ENCODE measurements around the gene NDUFS4. TPM values are rescaled to one million over a fixed set of nuclear protein-coding genes. Genes with fewer than 3 reads are reported as not detected.
"Not testable (repeated sequence)": the region's sequence is repeated elsewhere in the genome, so short reads cannot be mapped to it uniquely, and the experiment has no call there.

NDUFS4 gene
- polyA plus RNA-seq, 10 donors, result 95.5 to 117 (median 110) TPM

DNA sequence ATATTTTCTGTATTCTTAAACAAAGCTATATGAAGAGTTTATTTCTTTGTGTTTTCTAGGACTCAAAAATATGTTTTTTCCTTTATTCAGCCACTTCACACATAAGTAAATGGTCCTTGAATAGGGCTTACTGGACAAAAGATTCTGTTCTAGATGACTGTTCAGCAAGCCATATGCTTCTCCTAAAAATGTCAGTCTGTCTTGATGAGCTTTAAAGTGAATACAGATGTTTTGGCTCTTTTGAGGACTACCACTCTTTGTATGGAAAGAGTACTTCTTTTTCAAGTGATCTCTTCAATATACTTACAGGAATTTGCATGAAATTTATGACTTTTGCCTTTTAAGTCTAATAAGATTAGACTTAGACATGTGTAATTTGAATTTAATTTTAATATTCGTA is 8.4 kb downstream of the NDUFS4 start:
- DNase-seq, result peak; percentile 70 to 89 (median 70)

DNA sequence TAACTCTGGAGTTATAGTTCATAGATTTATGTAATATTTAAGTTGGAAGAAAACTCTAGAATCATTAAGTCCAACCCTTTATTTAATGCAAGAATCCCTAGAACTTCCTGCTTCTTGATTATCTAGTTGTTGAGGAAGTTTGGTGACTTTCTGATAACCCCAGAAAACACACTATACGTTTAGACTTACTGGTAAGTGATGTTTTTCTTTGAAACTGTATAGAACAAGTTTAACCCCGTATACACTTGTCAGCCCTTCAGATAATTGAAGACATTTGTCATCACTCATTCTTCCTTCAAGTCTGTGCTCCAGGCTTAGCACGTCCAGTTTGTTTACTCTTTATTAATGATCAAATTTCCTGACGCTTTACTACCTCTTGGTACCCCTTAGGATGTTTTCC is 9.0 kb downstream of the NDUFS4 start:
- DNase-seq, result no peak

DNA sequence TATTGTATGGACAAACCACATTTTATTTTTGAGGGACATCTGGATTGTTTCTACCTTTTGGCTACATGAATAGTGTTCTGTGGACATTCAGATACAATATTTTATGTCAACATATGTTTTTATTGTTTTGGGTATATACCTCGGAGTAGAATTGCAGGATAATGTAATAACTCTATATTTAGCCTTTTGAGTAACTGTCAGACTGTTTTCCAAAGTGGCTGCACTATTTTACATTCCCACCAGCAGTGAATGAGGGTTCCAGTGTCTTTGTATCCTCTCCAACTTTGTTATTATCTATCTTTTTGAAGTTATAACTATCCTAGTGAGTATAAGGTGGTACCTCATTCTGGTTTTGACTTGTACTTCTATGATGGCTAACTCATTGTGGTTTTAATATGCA is 11.0 kb downstream of the NDUFS4 start:
- DNase-seq, result no peak

DNA sequence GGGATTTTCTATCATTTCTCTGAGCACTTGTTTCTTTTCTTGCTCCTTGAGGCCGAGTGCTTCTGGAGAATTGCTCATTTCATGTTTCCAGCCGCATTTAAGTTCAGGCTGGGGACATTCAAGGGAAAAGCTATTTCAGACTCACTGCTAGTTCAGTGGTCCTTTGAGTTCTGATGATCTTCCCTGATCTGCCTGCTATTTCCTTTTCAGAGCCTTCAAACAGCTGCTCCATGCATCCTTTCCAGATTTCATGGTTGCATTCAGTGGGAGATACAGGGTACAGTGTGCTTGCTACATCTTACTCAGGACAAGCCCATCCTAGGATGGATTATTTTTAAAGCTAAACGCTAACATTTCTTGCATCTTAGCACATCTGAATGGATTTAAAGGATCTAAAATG is 14.7 kb downstream of the NDUFS4 start:
- peak in 1 of 3 donors; percentile 45 for DNase-seq

DNA sequence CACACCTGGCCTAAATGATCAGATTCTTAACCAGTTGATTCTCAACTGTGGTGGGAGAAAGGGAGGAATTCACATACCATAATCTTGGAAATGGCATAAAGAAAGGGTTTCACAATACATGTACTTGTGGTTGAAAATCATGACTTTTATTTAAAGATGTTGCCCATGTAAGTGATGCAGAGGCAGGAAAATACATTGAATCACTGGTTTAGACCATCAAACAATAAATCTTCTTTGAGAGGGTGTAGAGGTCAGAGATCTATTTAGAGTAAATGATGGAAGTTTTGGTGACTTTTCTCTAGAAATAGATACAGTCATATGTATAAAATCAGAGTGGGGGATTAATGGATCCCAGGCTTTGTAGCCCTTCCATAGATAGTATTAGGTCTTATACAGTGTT is 15.4 kb downstream of the NDUFS4 start:
- no peak for DNase-seq

DNA sequence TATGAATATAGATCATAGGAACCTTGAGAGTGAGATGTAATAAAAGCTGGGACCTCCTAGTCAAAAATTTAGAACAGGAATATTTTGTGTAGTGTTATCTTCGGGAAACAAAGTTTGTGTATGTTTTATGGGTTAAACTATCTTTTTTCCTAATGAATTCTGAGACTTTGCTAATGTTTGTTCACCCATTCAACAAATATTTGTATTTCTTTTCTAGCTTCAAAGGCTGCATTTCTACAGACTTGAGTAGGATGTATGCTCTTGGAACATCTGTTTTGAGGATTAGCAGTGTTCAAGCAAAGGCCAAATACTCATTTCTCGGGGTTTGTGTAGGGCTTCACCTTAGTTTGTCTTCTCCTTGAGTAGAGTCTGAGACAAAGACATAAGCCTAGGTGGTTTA is 16.2 kb downstream of the NDUFS4 start:
- DNase-seq, result no peak

DNA sequence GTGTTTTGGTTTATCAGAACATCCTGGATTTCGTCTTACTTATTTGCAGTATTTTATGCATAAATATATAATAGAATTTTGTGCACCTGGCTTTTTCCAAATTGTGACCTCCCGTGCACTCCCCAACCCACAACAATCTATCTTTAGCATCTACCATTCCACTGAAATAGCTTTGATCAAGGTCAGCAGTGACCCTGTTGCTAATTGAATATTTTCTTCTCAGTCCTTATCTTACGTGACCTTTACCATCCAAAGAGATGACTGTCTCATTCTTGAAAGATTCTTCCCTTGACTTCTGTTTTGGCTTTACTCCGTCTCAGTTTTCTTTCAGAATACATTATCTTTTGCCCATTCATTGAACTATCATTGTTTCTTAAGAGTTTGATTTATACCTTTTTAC is 18.4 kb downstream of the NDUFS4 start:
- no peak for DNase-seq

DNA sequence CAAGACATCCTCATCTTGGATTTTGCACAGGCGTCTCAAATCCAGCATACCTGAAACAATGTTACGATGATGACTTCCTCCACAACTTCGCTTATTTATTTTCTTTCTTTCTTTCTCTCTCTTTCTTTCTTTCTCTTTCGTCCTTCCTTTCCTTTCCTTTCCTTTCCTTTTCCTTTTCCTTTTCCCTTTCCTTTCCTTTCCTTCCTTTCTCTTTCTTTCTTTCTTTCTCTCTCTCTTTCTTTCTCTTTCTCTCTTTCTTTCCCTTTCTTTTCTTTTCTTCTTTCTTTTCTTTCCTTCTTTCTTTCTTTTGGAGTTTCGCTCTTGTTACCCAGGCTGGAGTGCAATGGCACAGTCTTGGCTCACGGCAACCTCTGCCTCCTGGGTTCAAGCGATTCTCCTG is 20.1 kb downstream of the NDUFS4 start:
- no peak for DNase-seq

DNA sequence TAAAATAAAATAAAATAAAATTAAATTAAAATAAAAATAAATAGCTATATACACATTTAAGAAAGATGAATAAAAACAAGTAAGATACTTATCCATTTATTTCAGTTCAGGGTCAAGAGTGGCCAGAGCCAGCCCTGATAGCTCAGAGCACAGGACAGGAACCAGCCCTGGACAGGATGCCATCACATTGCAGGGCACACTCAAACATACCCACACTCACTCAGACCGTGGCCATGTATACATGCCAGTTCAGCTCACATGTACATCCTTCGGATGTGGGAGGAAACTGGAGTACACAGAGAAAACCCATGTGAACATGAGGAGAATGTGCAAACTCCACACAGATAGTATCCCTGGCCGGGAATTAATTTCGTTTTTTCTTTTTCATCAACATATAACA is 21.8 kb downstream of the NDUFS4 start:
- no peak for DNase-seq

DNA sequence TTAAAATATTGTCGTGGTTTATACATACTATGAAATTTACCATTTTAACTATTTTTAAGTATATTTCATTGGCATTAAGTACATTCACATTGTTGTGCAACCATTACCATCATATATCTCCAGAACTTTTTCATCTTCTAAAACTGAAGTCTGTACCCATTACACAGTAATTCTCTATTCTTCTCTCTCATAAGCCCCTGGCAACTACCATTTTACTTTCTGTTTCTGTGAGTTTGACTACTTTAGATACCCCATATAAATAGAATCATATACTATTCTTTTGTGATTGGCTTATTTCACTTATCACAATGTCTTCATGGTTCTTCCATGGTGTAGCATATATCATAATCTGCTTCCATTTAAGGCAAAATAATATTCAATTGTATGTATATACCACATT is 30.3 kb downstream of the NDUFS4 start:
- DNase-seq, result no peak

DNA sequence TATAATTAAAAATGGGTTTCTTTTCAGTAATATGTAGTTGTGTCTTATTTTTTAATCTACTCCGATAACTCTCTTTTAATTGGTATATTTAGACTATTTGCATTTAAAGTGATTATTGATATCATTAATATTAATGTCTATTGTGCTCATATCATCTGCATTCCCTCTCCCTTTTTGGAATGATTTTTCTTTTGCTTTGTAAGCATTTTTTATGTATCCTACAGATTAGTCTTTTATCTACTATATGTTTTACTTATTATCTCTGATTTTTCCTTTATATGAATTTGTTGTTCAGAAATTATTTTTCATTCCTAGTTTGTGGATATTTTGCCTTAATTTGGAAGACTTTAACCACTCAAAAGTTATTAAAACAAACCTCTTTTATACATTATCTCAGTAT is 34.0 kb downstream of the NDUFS4 start:
- DNase-seq, result no peak

DNA sequence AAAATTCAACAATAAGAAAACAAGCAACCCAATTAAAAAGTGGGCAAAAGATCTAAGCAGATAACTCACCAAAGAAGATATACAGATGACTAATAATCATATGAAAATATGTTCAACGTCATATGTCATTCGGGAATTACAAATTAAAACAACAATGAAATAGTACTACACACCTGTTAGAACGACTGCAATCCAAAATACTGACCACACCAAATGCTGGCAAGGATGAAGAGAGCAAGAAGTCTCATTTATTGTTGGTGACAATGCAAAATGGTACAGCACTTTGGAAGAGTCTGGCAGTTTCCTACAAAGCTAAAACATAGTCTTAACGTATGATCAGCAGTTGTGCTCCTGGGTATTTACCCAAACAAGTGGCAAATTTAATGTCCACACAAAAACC is 37.5 kb downstream of the NDUFS4 start:
- no peak for DNase-seq

DNA sequence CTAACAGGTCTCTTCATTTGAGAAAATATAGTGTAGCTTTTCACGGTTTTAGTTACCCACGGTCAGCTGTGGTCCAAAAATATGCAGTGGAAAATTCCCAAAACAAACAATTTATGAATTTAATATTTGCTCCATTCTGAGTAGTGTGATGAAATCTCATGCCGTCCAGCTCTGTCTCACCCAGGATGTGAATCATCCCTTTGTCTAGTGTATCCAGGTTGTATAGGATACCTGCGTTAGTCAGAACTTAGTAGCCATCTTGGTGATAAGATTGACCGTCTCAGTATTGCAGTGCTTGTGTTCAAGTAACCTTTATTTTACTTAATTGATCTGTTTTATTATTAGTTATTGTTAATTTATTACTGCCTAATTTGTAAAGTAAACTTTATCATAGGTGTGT is 41.1 kb downstream of the NDUFS4 start:
- no peak for DNase-seq

DNA sequence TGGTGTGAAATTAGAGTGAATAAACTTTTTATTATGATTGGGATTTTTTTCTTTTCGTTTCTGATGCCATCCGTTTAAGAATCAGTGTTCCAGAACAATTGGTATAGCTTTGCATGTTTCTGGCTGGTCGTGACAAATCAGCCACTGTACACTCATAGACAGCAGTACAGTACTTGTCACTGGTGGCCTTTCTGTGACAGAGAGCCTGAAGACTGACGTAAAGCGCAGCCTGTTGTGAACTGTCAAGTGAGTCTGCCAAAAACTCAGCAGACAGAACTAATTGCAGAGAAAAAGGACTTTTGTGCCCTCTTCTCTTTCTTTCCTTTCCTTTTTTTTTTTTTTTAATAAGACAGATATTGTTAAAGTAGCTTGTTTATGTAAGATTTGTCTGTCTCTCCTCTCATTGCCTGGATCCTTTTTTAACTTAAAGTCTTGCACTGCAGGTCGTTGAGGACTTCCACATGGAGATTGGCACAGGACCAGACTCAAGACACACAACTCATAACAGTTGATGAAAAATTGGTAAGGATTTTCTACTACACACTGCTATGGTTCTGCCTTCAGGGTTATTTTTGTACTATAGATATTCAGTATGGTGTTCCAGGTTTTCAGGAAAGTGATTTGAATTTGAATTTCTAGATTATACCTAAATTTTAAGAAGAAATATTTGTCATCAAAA is 42.7 kb downstream of the NDUFS4 start:
- DNase-seq, result peak; percentile 33 to 65 (median 46)

DNA sequence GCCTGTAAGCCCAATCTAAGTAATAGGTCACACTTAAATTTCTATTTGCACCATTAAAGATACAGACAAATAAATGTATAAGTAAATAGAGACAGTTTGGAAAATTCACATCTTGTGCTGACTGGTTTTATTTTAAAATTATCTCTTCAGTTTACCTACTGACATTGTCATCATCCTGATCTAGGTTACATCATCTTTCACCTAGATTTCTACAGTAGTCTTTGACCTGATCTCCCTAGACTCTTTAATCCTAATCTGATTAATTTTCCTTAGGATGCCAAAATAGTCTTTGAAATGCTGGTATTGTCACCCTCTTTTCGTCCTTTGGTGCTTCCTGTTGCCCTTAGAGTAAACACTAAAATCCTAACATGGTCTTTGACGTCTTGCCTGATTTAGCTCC is 43.9 kb downstream of the NDUFS4 start:
- DNase-seq, result no peak

DNA sequence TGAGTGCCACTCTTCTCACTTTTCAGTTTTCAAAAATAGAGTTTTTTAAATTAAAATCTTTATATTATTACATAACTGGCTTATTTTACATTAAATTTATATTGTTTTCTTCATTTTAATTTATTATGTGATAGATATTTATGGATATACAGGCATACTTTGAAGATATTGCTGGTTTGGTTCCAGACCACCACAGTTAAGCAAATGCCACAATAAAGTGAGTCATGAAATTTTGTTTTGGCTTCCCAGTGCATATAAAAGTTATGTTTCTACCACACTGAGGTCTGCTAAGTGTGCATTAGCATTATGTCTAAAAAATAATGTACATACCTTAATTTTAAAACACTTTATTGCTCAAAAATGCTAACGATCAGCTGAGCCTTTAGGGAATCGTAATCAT is 47.4 kb downstream of the NDUFS4 start:
- no peak for DNase-seq

DNA sequence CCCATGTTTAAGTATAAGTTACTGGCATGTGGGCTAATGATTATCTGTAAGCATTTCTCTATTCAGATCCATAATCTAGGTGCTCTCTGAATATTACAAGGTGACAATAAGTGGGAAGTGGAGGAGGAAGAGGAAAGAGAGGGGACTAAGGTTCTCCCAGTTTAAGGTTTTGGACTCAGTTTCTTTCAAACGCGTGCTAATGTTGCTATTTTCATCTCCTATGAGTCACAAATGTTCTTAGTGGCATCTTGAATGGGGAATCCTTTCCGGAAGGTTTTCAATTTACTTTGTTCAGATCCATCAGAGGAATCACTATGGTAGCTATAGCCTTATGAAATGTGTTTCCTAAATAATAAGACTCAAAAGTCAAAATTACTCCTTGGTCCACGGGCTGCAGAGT is 48.5 kb downstream of the NDUFS4 start:
- not testable (repeated sequence) for DNase-seq

DNA sequence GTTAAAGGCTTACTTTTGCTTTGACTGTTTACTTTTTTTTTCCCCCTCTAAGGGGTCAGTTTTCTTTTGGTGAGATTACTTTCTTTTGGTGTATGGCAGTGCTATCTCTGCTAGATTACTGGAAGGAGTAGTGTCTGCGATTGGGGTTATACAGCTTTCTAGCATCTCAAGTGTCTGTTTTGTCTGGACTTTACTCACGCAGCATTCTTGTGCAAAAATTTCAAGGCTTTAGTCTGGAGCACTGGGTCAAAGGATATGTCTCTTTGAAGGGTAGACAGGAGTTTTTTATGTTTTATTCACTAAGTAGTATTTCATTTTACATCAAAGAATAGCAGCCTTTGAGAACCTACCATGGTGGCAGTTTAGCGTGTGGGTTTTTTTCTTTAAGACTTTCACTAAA is 52.6 kb downstream of the NDUFS4 start:
- DNase-seq, result no peak

DNA sequence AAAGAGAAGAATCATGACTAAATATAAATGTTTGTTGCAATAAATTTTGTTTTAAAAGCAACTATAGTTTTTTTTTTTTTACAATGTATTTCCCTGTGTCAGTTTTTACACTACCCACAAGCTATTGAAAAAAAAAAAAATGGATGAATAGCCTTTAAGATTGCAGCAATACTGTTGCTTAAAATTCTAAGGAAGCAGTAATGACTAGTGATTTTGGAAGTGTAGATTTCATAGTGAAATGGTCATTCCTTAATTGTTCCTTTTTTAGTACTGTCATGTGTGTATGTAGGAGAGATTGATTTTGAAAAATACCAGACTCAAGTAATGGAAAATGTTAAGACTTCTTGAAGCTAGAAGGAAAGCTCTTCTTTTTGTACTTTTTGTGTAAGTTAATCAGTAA is 53.1 kb downstream of the NDUFS4 start:
- no peak for DNase-seq

DNA sequence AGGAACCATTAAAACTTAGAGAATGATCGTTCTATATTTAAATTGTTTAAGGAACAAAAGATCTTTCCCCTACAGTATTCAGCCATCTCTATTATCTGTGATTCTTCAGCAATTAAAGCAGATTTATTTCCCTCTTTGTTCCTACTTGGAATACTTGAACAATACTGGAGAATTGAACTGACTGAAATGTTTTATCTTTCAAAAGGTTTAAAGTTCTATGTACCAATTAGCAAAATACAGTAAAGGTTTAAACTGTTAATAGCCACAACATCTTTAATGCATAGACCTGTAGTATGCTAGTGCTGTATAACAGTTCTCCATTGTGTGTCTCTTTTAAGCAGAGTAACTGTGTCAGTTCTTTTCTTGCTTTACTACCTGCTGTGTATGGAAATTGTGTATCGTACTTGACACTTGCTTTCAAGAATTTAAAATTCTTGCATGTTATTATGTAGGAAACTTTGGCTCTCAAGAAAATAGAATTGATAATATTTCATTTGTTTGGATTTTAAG is 54.0 kb downstream of the NDUFS4 start:
- no peak for DNase-seq

DNA sequence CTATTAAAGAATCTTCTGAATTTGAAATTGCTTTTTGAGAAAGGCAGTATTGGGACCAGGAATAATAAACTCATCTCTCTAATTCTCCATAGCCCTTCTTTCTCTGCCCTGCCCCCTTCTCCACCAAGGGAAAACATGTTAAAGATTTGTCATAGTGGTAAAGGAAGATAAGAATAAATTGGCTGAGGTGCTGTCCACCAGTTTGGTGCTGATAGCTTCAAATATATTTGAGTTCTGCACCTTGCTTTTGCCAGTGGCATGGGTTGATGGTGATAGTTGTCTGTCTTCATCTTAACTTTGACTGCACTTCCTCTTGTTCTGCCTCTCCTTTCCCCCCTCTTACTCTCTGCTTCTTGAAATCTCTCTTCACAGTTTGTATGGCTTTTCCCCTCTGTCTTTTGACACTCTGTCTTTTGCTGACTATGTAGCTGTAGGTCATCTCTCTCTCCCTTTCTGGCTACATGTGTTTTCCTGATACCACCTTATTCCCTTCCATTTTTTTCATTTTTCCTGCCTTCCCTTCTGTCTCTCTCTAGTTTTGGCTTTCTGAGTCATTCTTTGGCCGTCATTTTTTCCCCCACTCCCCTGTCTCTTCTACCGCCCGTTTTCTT is 56.6 kb downstream of the NDUFS4 start:
- no peak for DNase-seq

DNA sequence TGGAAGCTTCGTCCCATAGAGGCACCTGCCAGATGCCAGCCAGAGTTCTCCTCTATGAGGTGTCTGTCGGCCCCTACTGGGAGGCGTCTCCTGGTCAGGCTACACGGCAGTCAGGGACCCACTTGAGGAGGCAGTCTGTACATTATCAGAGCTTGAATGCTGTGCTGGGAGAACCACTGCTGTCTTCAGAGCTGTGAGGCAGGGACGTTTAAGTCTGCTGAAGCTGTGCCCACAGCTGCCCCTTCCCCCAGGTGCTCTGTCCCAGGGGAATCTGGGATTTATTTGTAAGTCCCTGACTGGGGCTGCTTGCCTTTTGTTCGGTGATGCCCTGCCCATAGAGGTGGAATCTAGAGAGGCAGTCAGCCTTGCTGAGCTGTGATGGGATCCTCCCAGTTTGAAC is 70.8 kb downstream of the NDUFS4 start:
- no peak for DNase-seq

DNA sequence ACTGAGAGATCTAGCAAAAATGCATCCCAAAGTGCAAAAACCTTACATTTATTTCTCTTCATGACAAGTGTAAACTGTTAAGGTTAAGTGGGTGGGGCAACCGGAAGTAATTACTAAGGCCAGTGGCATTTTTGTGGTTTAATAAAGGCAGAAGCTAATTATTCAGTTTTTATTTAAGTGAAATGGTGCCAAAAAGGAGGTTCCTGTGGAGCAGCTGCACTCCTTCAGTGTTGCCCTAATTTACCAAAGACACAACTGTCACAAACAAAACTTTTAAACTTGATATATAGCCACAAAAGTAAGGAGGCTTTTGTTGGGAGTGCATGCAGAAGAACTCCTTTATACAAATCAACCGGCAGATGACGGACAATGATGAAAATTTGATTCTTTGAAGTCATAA is 81.6 kb downstream of the NDUFS4 start:
- no peak for DNase-seq

DNA sequence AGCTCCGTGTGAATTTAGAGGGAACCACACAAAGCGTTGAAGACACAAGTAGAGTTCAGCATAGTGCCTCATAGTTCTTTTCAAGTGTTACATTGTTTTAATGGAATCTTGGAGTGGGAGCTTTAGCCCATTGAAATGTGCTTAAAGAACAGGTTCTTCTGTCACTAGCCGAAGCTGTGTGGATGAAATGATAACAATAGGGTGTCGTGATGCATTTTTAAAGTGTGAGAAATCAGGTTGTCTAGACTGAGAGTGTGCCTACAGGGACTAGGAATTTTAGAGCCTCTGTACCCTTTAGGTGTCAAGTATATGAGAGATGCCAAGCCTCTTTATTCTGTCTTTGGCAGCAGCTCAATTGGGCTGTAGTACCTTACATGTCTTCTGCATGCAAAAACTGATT is 83.0 kb downstream of the NDUFS4 start:
- no peak for DNase-seq

All from muscle of back (tissue), 11 donors.